ENCODE data around the gene CELSR1. TPM values are rescaled to one million over a fixed set of nuclear protein-coding genes. Genes with fewer than 3 reads are reported as not detected.

The CELSR1 gene
- total RNA-seq, 1 experiment from 2014 or later = 37.6 TPM

- POLR2A ChIA-PET (ENCODE audit: unreplicated experiment) = no interaction called here
- no peaks in the 10 kb centered on the region for H3K36me3 ChIP-seq (ENCODE audit: low read depth)
- CTCF ChIA-PET = no interaction called here
- BruUV-seq (replicated peaks) = no TSS peak
- H3K27me3 ChIP-seq (ENCODE audit: insufficient read depth, low read depth) = no peaks in the 10 kb centered on the region
- peaks cover 32% of the 10 kb centered on the region for H3K4me1 ChIP-seq (replicated peaks; ENCODE audit: insufficient read depth)
- H2AFZ ChIP-seq = no peak overlapping the region
- TF ChIP-seq EZH2 (IDR thresholded peaks at IDR 0.05; ENCODE audit: low read depth) (no peak), CTCF (conservative IDR thresholded peaks at IDR 0.05) (no peak)
- no peaks in the 10 kb centered on the region for H3K9me3 ChIP-seq (ENCODE audit: insufficient read depth, low read depth)
- H4K20me1 ChIP-seq (ENCODE audit: insufficient read depth) = no peaks in the 10 kb centered on the region
- intact Hi-C loops (cut with micrococcal nuclease; ENCODE audit: unreplicated experiment) = loop anchor here (2.0 kb wide), 1 partner anchor 49 kb away; no protein-coding TSS in a partner anchor
- H3F3A ChIP-seq (ENCODE audit: insufficient read depth, low read depth) = peaks cover 36% of the 10 kb centered on the region
- H3K79me2 ChIP-seq (ENCODE audit: low read depth) = peaks cover 13% of the 10 kb centered on the region
- no peak overlapping the region for H3K4me2 ChIP-seq
- H3K27ac ChIP-seq = no peak overlapping the region
- H3K4me3 ChIP-seq = no peak overlapping the region
- DNase-seq = no peak
- H3K9me2 ChIP-seq (ENCODE audit: insufficient read depth) = no peaks in the 10 kb centered on the region
These were observed 37.2 kb downstream of the CELSR1 start for GRCh38 chr22:46500201-46500600.

GRCh38 chr22:46499805-46500189, 37.6 kb downstream of the CELSR1 start:
- Histone ChIP-seq H2AFZ (no peak overlapping the region), H3F3A (ENCODE audit: insufficient read depth, low read depth) (peaks cover 36% of the 10 kb centered on the region), H3K4me3 (no peak overlapping the region), H3K4me2 (no peak overlapping the region), H4K20me1 (ENCODE audit: insufficient read depth) (no peaks in the 10 kb centered on the region), H3K9me2 (ENCODE audit: insufficient read depth) (no peaks in the 10 kb centered on the region), H3K9me3 (ENCODE audit: insufficient read depth, low read depth) (no peaks in the 10 kb centered on the region), H3K4me1 (replicated peaks; ENCODE audit: insufficient read depth) (peaks cover 32% of the 10 kb centered on the region), H3K79me2 (ENCODE audit: low read depth) (peaks cover 13% of the 10 kb centered on the region), H3K27me3 (ENCODE audit: insufficient read depth, low read depth) (no peaks in the 10 kb centered on the region), H3K36me3 (ENCODE audit: low read depth) (no peaks in the 10 kb centered on the region), H3K27ac (no peak overlapping the region)
- TF ChIP-seq EZH2 (IDR thresholded peaks at IDR 0.05; ENCODE audit: low read depth) (no peak), CTCF (conservative IDR thresholded peaks at IDR 0.05) (no peak)
- CTCF ChIA-PET = no interaction called here
- no peak for DNase-seq
- POLR2A ChIA-PET (ENCODE audit: unreplicated experiment) = no interaction called here
- no TSS peak for BruUV-seq (replicated peaks)
- intact Hi-C loops (cut with micrococcal nuclease; ENCODE audit: unreplicated experiment) = loop anchor here (2.0 kb wide), 1 partner anchor 49 kb away; no protein-coding TSS in a partner anchor

- Histone ChIP-seq H3K9me3 (ENCODE audit: insufficient read depth, low read depth) (no peaks in the 10 kb centered on the region), H3K79me2 (ENCODE audit: low read depth) (no peaks in the 10 kb centered on the region), H3K4me3 (no peak overlapping the region), H4K20me1 (ENCODE audit: insufficient read depth) (no peaks in the 10 kb centered on the region), H2AFZ (no peak overlapping the region), H3K27me3 (ENCODE audit: insufficient read depth, low read depth) (no peaks in the 10 kb centered on the region), H3F3A (ENCODE audit: insufficient read depth, low read depth) (peaks cover 9% of the 10 kb centered on the region; the same call in 1 of the 2 replicates), H3K4me1 (replicated peaks; ENCODE audit: insufficient read depth) (no peaks in the 10 kb centered on the region), H3K36me3 (ENCODE audit: low read depth) (no peaks in the 10 kb centered on the region), H3K27ac (no peak overlapping the region), H3K9me2 (ENCODE audit: insufficient read depth) (no peaks in the 10 kb centered on the region), H3K4me2 (no peak overlapping the region)
- POLR2A ChIA-PET (ENCODE audit: unreplicated experiment) = no interaction called here
- BruUV-seq (replicated peaks) = no TSS peak
- CTCF ChIA-PET = no interaction called here
- intact Hi-C loops (cut with micrococcal nuclease; ENCODE audit: unreplicated experiment) = no loop called here
- peak in 1 of 2 experiments; percentile 44 for DNase-seq
- TF ChIP-seq CTCF (conservative IDR thresholded peaks at IDR 0.05) = no peak
- no peak for TF ChIP-seq EZH2 (IDR thresholded peaks at IDR 0.05; ENCODE audit: low read depth)
These were observed 45.5 kb downstream of the CELSR1 start for GRCh38 chr22:46491946-46492345.
